Esophagus mucosa (tissue), 1 donor: Measurements from ENCODE around the gene DBF4B. TPM values are rescaled to one million over a fixed set of nuclear protein-coding genes. Genes with fewer than 3 reads are reported as not detected.
"Not testable (repeated sequence)": the region's sequence is repeated elsewhere in the genome, so short reads cannot be mapped to it uniquely, and the experiment has no call there.

ENCODE experiments used
- ATAC-seq: fragments of 200-7000 bp; cut with Tn5 transposase; one replicate; pipeline ENCODE4 v1.9.1; 2020
- total RNA-seq: library from RNA; stranded (reverse); gene quantifications from one replicate; pipeline ENCODE4 v1.2.4, GENCODE V29; 2023
- donor health status: DM: yes; HTN: yes; CAD: no.

The DBF4B gene
- total RNA-seq, 1 donor from 2014 or later = 3.9 TPM

DNA sequence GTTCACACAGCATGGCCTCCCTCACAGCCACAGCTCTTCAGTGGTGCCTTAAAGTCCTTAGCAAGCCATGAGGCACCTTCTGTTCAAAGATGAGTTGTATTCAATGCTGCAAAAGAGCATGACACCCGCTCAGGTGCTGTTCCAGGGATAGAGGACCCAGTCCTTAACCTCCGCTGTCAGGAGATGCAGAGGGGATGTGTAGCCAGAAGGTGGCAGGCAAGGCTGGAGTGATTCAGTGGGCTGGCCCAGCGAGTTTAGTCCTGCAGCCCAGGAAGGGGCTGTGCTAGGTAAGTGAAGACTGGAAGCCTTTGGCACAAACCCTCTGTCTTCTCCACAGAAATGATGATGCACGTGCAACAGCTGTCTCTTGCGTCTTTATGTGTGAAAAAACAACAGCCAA, 25.3 kb downstream of the DBF4B start:
- peak; percentile 33 for ATAC-seq

DNA sequence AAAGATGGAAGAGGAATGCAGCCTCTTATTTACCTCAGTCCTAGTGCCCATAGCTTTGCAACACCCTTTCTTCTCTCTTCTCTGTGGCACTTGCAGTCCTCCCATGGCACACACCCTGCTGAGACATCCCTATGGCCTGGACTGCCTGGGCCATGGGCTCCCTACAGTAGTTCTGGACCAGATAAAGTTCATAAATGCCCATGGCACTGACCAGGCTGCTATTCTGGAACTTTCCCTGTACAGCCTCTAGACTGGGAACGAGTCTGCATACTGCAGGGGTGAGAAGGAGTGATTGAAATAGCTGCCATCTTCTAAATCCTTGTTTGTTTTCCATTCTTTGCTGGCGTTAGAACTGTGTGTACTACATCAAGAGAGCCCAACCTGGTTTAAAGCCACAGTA, 25.8 kb downstream of the DBF4B start:
- ATAC-seq = no peak

DNA sequence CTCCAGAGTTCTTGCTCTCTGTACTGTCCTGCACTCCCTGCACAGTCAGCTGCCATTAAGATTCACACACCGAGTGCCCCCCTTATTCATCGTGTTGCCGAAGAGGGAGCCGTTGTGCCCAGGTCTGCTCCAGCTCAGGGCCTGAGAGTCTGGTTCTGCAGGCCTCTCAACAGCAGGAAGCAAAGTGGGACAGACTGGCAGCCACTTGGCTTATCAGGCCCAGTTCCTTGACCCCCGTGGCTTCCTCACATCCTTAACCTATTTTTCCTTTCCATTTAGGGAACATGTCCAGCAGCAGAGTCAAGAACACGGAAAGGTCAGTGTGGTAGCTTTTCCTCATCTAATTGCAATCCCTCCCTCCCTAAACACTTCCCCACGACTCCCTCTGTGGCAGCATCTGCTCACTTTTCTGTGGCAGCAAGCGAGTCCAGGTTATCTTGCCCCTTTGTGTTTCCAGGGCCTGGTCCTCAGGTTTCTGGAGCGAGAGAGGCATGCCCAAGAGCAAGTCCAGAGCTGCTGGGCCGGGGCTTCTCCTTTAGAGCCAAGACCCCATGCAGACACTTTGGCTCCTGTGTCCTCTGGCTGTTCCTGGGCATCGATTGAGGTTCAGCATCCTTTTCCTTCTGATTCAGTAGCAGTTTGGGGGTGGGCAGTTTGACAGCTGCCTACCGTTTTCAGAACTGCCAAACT, 28.2 kb downstream of the DBF4B start:
- ATAC-seq = no peak

DNA sequence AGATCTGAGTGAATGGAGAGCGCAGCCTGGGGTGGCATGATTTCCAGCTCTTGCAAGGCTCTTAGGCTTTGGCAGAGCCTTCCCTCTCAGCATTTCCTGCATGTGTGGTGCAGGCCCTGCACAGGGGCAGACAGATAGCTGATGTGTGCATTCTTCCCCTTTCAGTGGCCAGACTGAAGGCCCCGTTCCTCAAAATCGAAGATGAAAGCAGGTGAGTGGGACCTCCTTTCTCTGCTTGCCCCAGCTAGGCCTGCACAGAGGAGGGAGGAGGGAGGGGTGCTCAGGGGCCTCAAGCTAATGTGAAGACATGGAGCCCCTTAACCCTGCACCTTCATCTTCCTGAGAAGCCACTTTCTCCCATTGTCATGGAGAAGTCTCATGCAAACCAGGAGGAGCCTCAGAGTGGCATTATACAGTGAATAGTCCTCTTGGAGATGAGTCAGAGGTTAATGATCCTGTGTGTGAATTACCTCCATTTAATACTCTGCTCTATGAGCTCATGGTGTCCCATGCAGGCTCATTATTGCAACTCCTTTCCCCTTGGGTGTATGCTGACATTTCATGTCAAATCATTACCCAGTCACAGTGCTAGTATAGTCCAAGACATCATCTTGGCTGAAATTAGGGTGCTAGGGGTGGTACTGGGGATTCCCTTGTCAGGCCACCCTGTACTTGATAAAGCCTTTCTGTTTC, 29.9 kb downstream of the DBF4B start:
- ATAC-seq = peak; percentile 74

GRCh38 chr17:44741316-44741715, 32.9 kb downstream of the DBF4B start:
- ATAC-seq = no peak

DNA sequence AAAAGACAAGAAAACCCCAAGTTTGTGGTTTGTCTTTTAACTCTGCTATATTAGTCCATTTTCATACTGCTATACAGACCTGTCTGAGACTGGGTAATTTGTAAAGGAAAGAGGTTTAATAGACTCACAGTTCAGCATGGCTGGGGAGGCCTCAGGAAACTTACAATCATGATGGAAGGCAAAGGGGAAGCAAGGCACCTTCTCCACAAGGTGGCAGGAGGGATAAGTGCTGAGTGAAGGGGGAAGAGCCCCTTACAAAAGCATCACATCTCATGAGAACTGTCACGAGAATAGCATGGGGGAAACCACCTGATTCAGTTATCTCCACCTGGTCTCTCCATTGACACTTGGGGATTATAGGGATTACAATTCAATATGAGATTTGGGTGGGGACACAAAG, 36.8 kb downstream of the DBF4B start:
- no peak for ATAC-seq

DNA sequence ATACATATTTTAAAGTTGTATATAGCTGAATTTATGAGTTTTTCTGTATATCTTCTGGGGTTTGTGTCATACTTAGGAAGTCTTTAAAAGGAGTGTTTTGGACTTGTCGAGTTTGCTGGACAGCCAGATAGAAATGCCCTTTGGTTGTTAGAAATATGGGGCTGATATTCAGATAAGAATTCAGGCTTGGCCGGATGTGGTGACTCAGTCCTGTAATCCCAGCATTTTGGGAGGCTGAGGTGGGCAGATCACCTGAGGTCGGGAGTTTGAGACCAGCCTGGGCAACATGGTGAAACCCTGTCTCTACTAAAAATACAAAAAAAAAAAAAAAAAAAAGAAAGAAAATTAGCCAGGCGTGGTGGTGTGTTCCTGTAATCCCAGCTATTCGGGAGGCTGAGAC, 37.3 kb downstream of the DBF4B start:
- not testable (repeated sequence) for ATAC-seq

GRCh38 chr17:44747566-44747965, 39.1 kb downstream of the DBF4B start:
- no peak for ATAC-seq

- ATAC-seq = no peak
Measured at GRCh38 chr17:44749076-44749979, 40.9 kb downstream of the DBF4B start.

DNA sequence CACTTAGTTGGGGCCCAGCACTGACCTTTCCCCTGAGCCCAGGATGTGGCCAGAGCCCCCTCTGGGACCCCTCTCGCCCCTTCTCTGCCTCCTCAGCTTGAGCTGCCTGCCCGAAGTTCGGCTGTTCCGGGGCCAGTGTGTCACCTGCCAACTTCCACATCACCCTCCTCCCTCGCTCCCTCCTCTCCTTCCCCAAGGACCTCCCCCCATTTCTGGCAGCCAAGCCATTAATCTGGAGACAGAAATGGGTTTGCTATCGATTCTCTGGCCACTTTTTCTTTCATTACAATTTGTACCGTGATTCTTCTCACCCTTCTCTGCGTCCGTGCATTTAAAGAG, 41.5 kb downstream of the DBF4B start:
- no peak for ATAC-seq

DNA sequence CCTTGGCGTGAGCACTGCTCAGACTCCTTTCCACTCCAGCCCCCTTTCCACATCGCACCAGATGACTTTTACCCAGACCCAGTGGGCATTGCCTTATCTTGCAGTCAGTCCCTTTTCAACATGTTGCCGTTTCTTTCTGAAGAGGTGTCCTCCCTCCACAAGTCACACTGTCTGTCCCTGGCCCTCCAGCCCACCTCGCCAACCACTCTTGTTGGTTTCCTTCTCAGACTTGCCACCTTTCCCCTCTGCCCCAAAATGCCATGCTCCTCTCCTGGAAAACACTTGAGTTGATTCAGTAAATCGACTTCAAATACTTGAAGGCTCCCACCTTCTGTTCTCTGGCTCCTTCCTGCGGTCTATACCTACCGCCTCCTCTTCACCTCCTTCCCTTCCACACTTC, 42.9 kb downstream of the DBF4B start:
- no peak for ATAC-seq

- ATAC-seq = no peak
Measured at GRCh38 chr17:44751806-44752205, 43.3 kb downstream of the DBF4B start.

DNA sequence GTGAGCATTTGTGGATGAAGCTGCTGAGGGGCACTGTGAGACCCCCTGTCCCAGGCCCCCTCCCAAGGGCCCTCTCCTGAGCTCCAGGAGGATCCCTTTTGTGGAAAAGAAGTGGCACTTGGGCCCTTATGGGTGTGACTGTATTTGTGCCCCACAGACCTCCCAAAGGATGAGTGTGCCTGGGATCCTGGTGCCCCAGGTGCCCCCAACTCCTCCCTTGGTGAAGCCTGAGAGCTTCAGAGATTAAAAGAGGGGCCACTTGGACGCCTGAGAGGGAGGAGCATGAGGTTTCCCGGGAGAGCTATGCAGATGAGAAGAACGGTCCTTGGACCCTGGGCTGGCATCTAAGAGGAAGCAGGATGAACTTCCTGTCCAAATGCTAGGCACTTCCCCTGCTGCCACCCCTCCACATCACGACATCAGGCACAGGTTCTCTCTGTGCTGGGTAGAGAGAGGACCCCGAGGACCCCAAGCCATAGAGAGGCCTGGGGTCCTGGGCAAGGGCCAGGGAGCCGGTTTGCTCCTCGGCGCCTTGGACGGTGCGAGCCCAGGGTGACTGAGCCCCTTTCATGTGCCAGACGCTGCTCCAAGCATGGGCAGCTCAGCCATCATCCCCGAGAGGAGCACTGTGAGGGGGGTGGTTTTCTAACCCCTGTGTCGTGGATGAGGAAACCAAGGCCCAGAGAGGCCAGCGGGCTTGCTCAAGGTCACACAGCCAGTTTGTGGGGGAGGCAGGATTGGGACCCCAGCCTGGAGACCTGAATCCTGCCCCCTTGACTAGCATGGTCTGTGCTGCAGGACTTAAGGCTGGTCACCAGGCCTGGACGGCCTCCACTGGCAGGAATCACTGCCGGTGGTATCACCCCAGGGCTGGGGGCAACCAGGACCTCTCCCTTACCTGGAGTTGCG, 44.7 kb downstream of the DBF4B start:
- ATAC-seq = no peak

- ATAC-seq = no peak
Measured at GRCh38 chr17:44754276-44754675, 45.8 kb downstream of the DBF4B start.

- ATAC-seq = not testable (repeated sequence)
Measured at GRCh38 chr17:44755180-44755579, 46.7 kb downstream of the DBF4B start.

- ATAC-seq = no peak
Measured at GRCh38 chr17:44757045-44757917, 48.8 kb downstream of the DBF4B start.

GRCh38 chr17:44757918-44758413, 49.5 kb downstream of the DBF4B start:
- ATAC-seq = no peak

GRCh38 chr17:44758414-44759085, 50.1 kb downstream of the DBF4B start, which contains the start of gene ADAM11:
ADAM11 (plus strand) TSS chr17:44758988; CDS start chr17:44759200, 212 bp downstream.
- ATAC-seq = no peak

DNA sequence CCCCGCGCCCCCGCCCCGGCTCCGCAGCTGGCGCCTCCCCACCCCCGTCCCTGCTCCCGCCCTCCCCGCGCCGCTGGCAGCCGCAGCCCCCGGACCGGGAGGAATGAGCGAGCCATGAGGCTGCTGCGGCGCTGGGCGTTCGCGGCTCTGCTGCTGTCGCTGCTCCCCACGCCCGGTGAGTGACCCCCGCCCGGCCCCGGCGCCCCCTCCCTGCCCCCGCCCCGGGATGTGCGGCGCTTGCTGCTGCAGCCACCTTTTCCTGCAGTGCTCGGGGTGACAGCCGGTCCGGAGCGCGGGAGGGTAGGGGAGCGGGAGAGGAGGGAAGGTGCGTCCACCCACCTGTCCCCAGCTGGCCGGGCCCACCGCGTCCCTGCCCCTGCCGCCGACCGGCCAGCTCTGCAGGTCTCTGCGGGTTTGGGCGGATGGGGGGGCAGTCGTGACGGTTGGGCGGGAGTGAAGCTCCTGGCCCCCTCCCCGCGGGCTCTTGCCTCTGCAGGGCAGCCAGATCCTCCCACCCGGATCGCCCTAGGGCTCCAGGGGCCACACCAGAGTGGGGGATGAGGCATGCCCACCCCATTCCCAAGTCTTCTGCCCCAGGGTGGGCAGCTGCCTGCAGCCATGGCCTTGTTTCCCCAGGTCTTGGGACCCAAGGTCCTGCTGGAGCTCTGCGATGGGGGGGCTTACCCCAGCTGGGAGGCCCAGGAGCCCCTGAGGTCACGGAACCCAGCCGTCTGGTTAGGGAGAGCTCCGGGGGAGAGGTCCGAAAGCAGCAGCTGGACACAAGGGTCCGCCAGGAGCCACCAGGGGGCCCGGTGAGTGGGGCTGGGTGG, 50.8 kb downstream of the DBF4B start:
- no peak for ATAC-seq

DNA sequence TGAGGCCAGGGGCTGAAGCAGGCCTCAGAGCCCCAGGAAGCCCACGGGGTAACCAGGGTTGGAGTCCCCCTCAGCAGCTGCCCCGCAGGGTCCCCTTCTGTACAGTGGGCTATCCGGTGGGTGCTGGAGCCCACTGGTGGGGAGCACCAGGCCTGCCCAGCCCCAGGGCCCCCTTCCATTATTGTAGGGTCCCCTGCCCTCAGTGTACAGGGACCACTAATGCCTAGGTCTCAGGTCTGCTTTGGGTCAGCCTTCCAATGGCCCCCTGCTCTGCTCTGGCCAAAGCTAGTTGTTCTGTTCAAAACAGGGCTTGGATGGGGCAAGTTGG, 51.4 kb downstream of the DBF4B start:
- no peak for ATAC-seq
